ENCODE data around the gene PLS1.

- no peak for TF ChIP-seq CTCF (IDR thresholded peaks at IDR 0.05; ENCODE audit: low read depth, low read length, poor library complexity, severe bottlenecking)
- no peak for TF ChIP-seq EZH2phosphoT487 (IDR thresholded peaks at IDR 0.05; ENCODE audit: borderline replicate concordance, low read length)
Observed at GRCh38 chr3:142725357-142725739, 129.2 kb downstream of the PLS1 start.
